ENCODE results near the gene LPAR3. TPM values are rescaled to one million over a fixed set of nuclear protein-coding genes. Genes with fewer than 3 reads are reported as not detected.
A peak's percentile ranks its signal among the peaks of the same experiment; 100 is the strongest.

The LPAR3 gene
- total RNA-seq, 4 donors from 2014 or later, result 0.72 TPM; not detected in 3

DNA sequence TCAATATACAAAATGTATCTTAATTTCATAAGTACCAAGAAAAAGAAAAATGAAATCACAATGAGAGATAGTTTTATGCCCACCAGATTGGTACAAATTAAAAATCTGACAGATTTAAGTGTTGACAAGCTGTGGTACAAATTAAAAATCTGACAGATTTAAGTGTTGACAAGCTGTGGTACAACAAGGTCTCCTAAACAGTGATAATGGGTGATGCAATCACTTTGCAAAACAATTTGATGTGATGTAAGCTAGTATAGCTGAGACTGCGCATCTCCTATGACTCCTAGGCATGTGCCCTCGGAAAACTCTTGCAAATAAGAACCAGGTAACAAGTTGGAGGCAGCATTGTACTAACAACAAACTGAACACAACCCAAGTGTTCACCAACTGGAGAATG lies 100.6 kb downstream of the LPAR3 start:
- TF ChIP-seq, protein P1, sequence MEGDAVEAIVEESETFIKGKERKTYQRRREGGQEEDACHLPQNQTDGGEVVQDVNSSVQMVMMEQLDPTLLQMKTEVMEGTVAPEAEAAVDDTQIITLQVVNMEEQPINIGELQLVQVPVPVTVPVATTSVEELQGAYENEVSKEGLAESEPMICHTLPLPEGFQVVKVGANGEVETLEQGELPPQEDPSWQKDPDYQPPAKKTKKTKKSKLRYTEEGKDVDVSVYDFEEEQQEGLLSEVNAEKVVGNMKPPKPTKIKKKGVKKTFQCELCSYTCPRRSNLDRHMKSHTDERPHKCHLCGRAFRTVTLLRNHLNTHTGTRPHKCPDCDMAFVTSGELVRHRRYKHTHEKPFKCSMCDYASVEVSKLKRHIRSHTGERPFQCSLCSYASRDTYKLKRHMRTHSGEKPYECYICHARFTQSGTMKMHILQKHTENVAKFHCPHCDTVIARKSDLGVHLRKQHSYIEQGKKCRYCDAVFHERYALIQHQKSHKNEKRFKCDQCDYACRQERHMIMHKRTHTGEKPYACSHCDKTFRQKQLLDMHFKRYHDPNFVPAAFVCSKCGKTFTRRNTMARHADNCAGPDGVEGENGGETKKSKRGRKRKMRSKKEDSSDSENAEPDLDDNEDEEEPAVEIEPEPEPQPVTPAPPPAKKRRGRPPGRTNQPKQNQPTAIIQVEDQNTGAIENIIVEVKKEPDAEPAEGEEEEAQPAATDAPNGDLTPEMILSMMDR (IDR thresholded peaks at IDR 0.05), result no peak
- ATAC-seq (ENCODE audit: low FRiP score) (no peak), DNase-seq (ENCODE audit: low spot score) (no peak)

DNA sequence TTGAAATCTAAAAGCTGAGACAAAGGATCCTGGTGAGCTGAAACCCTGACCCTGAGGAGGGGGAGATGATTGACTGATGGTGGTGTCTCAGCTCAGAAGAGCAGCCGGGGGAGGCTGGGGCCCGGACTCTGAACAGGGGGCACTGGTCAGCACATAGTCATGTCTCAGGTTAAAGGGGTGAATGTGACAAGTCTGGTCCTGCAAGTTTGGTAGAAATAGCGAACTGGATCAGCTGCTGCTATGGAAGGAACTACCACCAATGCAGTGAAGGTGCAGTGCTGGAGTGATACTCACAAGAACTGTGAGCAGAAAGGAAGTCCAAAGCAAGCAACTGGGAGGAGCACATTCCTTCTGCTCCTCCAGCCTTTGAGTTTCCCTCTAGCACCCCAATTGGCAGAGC lies 104.0 kb downstream of the LPAR3 start:
- DNase-seq (ENCODE audit: low spot score) (no peak), ATAC-seq (ENCODE audit: low FRiP score) (no peak)
- TF ChIP-seq, protein P1 (IDR thresholded peaks at IDR 0.05), result no peak

DNA sequence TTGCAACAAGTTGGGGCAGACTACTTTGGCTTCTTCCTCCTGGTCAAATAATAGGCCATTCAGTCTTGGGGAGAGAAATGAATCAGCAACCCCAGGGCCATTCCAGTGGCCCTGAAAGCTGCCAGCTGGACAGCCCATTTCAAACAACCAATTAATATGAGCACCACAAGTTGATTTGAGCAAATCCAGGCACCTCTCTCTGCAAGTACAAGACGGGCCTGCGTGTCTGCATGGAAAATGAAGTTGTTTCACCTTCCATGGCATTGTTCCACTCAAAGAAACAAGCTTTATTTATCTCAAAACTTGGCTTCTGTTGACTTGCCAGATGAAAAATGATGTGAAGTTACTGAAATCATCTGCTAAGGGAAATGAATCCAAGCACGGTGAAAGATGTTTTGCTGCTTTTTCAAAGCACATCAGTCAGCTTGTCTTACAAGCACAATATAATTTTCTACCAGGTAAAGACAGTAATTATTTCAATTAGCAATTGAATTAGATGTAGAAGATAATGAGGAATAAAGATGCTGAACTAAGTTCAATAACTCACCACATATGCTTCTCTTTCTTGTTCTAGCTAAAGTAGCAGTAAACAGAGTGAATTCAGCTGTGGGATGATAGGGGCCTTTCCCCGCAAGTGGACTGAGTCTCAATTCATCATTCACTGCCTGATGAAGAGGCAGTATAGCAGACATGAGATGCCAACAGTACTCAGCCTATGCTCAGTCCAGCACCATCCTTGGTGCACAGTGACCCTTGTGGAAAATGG lies 107.6 kb downstream of the LPAR3 start:
- no peak for ATAC-seq (ENCODE audit: low FRiP score)
- TF ChIP-seq, protein P1 (IDR thresholded peaks at IDR 0.05), result no peak
- DNase-seq (ENCODE audit: low spot score), result no peak

DNA sequence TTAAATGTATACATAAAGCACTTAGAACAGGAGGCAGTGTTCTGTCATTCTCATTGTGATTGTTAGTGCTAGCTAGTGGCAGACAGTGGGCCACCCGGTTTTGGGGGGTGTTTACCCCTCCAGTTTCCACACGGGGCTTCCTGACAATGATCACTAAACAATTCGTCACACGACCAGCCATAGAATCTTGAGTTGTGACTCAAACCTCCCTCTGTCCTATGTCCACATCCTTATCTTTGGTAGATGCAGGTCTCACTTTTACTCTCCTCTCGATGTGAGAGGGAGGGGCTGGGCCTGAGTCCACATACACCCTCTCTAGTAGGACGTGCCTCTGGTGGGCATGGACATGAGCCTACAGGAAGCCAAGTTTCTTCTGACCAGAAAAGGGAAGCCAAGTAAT lies 110.1 kb downstream of the LPAR3 start:
- DNase-seq (ENCODE audit: low spot score) (no peak), ATAC-seq (ENCODE audit: low FRiP score) (no peak)
- TF ChIP-seq, protein P1 (IDR thresholded peaks at IDR 0.05), result no peak

DNA sequence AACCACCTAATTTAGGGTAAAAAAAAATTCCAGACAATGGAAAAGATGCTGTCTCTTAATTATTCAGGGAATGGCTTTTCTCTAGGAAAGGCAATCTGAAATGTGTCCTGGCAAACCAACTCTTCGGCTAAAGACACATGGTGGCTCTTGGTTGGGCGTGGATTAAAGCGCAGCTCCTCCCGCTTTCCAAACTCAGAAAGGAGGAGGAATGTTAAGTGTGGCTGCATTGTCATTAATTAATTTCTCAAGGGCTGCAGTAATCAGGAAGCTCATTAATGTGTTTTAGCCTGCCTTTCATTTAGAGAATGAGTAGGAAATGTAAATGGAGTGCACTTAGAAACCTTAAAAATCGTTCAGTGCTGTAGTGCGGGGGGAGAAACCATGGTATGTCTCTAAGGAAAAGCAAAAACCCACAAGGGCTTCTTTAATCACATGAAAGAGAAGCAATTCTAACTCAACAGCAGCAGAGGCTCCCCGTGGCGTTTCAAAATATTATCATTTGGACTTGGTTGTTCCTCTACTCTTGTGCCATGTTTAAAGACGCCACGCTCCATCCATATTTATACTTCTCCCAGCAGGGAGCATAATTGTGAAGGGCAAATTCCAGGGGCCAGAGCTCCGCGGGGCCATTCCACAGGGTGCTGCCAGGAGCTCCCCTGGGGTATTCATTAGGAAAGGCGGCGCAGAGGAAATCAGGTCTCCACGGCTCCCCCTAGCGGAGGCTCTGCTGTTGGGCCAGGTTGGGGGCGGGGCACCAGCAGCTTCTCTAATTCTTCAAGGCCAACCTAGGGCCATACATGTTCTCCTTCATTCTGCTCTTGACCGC lies 110.8 kb downstream of the LPAR3 start:
- no peak for ATAC-seq (ENCODE audit: low FRiP score)
- TF ChIP-seq, protein P1 (IDR thresholded peaks at IDR 0.05), result no peak
- DNase-seq (ENCODE audit: low spot score), result peak; percentile 36

DNA sequence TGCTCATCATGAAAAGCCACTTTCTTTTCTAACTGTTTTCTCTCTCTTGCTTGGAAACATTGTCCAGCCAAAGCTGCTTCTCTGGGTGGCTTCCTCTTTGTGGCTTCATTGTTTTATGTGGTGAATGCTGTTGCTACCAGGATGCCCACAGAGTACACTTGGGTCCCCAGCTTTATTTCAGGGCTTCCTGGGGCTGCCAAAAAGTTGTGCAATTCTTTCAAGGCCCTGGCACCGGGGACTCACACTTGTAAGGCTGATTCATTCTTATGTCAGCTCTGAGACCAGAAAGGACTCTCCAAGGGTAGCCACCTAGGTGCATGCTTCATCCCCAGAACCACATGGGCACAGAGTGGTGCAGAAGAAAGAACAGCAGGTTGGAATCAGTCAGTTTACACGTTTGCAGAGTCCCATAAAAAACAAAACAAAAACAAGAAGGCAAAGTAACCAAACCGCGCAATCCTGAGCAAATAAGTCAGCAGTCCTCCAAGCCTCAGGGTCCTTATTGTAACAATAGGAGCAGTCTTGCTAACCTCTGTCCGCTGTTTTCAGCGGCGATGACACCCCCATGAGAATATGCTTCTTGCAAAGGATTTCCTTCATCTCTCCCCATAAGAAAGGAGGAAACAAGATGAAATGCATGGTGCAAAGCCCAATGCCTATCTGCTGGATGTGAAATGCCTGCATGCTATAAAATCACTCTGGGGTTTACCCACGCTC lies 112.8 kb downstream of the LPAR3 start:
- ATAC-seq (ENCODE audit: low FRiP score), result no peak
- TF ChIP-seq, protein P1 (IDR thresholded peaks at IDR 0.05), result no peak
- no peak for DNase-seq (ENCODE audit: low spot score)
